HepG2 (cell line): Measurements from ENCODE around the gene SPRED2. TPM values are rescaled to one million over a fixed set of nuclear protein-coding genes. Genes with fewer than 3 reads are reported as not detected.

Experiments used
- ARNTL ChIP-seq: sonication (generic); formaldehyde crosslinking; IDR thresholded peaks from 2 replicates; pipeline ENCODE4 v1.4.0; 2020; ENCODE audit warnings: mild to moderate bottlenecking, missing genetic modification reagents
- BCL3 ChIP-seq: sonication (generic); formaldehyde crosslinking; IDR thresholded peaks from 2 replicates; pipeline ENCODE4 v1.5.1; 2020; ENCODE audit warnings: mild to moderate bottlenecking, missing genetic modification reagents, moderate library complexity
- BRCA1 ChIP-seq: sonication (generic); formaldehyde crosslinking; IDR thresholded peaks from 2 replicates; pipeline ENCODE4 v1.4.0; 2020; ENCODE audit warnings: missing genetic modification reagents
- GMEB1 ChIP-seq: sonication (generic); formaldehyde crosslinking; IDR thresholded peaks from 2 replicates; pipeline ENCODE4 v1.5.1; 2020; ENCODE audit warnings: missing genetic modification reagents, mild to moderate bottlenecking, borderline replicate concordance
- GMEB2 ChIP-seq: IDR thresholded peaks from 2 replicates; pipeline ENCODE4 v1.6.1; 2016; ENCODE audit warnings: missing biosample characterization, missing genetic modification reagents, low read depth
- HNF4A ChIP-seq: sonication (generic); formaldehyde crosslinking; IDR thresholded peaks from 2 replicates; pipeline ENCODE4 v1.4.0; 2020; ENCODE audit warnings: missing genetic modification reagents
- MAZ ChIP-seq, 2 experiments: sonication (generic) in 1 of 2; formaldehyde crosslinking in 1 of 2; IDR thresholded peaks; 2 replicates each; pipeline versions ENCODE4 v1.5.0 to v1.6.1; 2012 to 2020; ENCODE audit warnings: low read depth in 2 of 2, mild to moderate bottlenecking in 2 of 2, borderline replicate concordance in 1 of 2, improper control_type of control experiment in 1 of 2, low read length in 1 of 2, missing genetic modification reagents in 1 of 2, moderate library complexity in 1 of 2
- STAT5B ChIP-seq: sonication (generic); formaldehyde crosslinking; IDR thresholded peaks from 2 replicates; pipeline ENCODE4 v1.4.0; 2020; ENCODE audit warnings: missing genetic modification reagents
- ZMYM2 ChIP-seq: sonication (generic); formaldehyde crosslinking; IDR thresholded peaks from 2 replicates; pipeline ENCODE4 v1.8.0; 2022; ENCODE audit warnings: mild to moderate bottlenecking, missing genetic modification reagents
- ZNF17 ChIP-seq: sonication (generic); formaldehyde crosslinking; IDR thresholded peaks from 2 replicates; pipeline ENCODE4 v1.5.0; 2020; ENCODE audit warnings: mild to moderate bottlenecking, missing genetic modification reagents
- ZNF253 ChIP-seq: sonication (generic); formaldehyde crosslinking; IDR thresholded peaks from 2 replicates; pipeline ENCODE4 v1.8.0; 2022; ENCODE audit warnings: mild to moderate bottlenecking, missing genetic modification reagents, borderline replicate concordance
- ZNF607 ChIP-seq: sonication (generic); formaldehyde crosslinking; IDR thresholded peaks from 2 replicates; pipeline ENCODE4 v1.5.1; 2020; ENCODE audit warnings: missing genetic modification reagents, mild to moderate bottlenecking, borderline replicate concordance
- ZNF609 ChIP-seq: sonication (generic); formaldehyde crosslinking; IDR thresholded peaks from 2 replicates; pipeline ENCODE4 v1.4.0; 2020; ENCODE audit warnings: mild to moderate bottlenecking, missing genetic modification reagents, borderline replicate concordance
- ZNF672 ChIP-seq: sonication (generic); formaldehyde crosslinking; IDR thresholded peaks from 2 replicates; pipeline ENCODE4 v1.8.1; 2022; ENCODE audit warnings: missing genetic modification reagents
- ZNF83 ChIP-seq: sonication (generic); formaldehyde crosslinking; IDR thresholded peaks from 2 replicates; pipeline ENCODE4 v1.4.0; 2020; ENCODE audit warnings: missing genetic modification reagents, mild to moderate bottlenecking, borderline replicate concordance
- polyA plus RNA-seq, 8 experiments: library from polyadenylated mRNA; depleted of rRNA in 3 of 8; stranded (reverse) in 7 of 8; unstranded in 1 of 8; fragments of >200 nt; fragmentation: Illumina TruSeq in 4 of 8; extraction: Trizol in 4 of 8; gene quantifications; 2 replicates each; pipeline versions ENCODE4 v1.2.1 to v1.2.3, GENCODE V29; 2011 to 2016; ENCODE audit warnings: low read depth in 4 of 8, missing spikeins in 1 of 8, mixed read lengths in 1 of 8; ENCODE audit not compliant: insufficient read depth in 1 of 8
- total RNA-seq, 5 experiments: library from RNA; depleted of rRNA; stranded (reverse); fragments of >200 nt; fragmentation: Illumina TruSeq; extraction: Trizol; gene quantifications; 2 replicates each; pipeline ENCODE4 v1.2.3, GENCODE V29; 2016; ENCODE audit warnings: low read depth in 1 of 5
- TF ChIP-seq, protein P1 (sequence below): IDR thresholded peaks from 2 replicates; pipeline ENCODE4 v1.6.1; 2016; ENCODE audit warnings: missing compliant biosample characterization, missing genetic modification reagents, borderline replicate concordance

The SPRED2 gene
- total and polyA plus RNA-seq, 2 of the 13 experiments (the other 11 are each of a cell fraction or from before 2014, with no cell fraction given): 13.0 to 37.0 TPM

- TF ChIP-seq MAZ (IDR thresholded peaks at IDR 0.05; ENCODE audit: borderline replicate concordance, low read depth, low read length) (0 out of 2 replicates have a peak, but pooled peaks have one; percentile 50), MAZ (CRISPR knock-in tag; IDR thresholded peaks at IDR 0.05; ENCODE audit: low read depth) (peak; percentile 49), STAT5B (CRISPR knock-in tag) (0 out of 2 replicates have a peak, but pooled peaks have one; percentile 81), ZNF17 (CRISPR knock-in tag) (no peak), ZNF609 (CRISPR knock-in tag) (peak; percentile 95), ZNF672 (no peak), ZMYM2 (CRISPR knock-in tag) (no peak), GMEB1 (CRISPR knock-in tag) (peak; percentile 50), GMEB2 (CRISPR knock-in tag) (no peak), ARNTL (peak; percentile 34; the same call in 1 of the 2 replicates), BCL3 (CRISPR knock-in tag) (peak; percentile 50), HNF4A (CRISPR knock-in tag) (peak; percentile 57), ZNF607 (CRISPR knock-in tag) (no peak), ZNF253 (CRISPR knock-in tag) (no peak; the same call in 1 of the 2 replicates), ZNF83 (CRISPR knock-in tag) (peak; percentile 76; the same call in 1 of the 2 replicates), BRCA1 (peak; percentile 86; the same call in 1 of the 2 replicates)
- TF ChIP-seq, protein P1, sequence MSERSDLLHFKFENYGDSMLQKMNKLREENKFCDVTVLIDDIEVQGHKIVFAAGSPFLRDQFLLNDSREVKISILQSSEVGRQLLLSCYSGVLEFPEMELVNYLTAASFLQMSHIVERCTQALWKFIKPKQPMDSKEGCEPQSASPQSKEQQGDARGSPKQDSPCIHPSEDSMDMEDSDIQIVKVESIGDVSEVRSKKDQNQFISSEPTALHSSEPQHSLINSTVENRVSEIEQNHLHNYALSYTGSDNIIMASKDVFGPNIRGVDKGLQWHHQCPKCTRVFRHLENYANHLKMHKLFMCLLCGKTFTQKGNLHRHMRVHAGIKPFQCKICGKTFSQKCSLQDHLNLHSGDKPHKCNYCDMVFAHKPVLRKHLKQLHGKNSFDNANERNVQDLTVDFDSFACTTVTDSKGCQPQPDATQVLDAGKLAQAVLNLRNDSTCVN (CRISPR knock-in tag): no peak; the same call in 1 of the 2 replicates
Observed at GRCh38 chr2:65300761-65301711, 131.4 kb downstream of the SPRED2 start (continued).
